CD4-positive, alpha-beta T cell treated with Interleukin-17A for 4 hours (primary cell): ENCODE measurements around the gene SNAPC5.
"Not testable (repeated sequence)": the region's sequence is repeated elsewhere in the genome, so short reads cannot be mapped to it uniquely, and the experiment has no call there.

Experiments used
- DNase-seq: peaks from one replicate; pipeline ENCODE4 v3.0.0-alpha.2; 2020; ENCODE audit warnings: mixed read lengths

SNAPC5 gene

GRCh38 chr15:66497502-66498455 is at the start of gene SNAPC5:
SNAPC5 (minus strand) TSS chr15:66497762; CDS start chr15:66497731, 31 bp downstream.
- DNase-seq, result peak; percentile 98

GRCh38 chr15:66545255-66545654 is 47.7 kb upstream of the SNAPC5 start:
- no peak for DNase-seq

- DNase-seq, result no peak
Measured at GRCh38 chr15:66542896-66543295, 45.3 kb upstream of the SNAPC5 start.

- DNase-seq, result no peak
Measured at GRCh38 chr15:66535056-66535455, 37.5 kb upstream of the SNAPC5 start.

GRCh38 chr15:66524838-66525237 is 27.3 kb upstream of the SNAPC5 start:
- DNase-seq, result no peak

GRCh38 chr15:66523926-66524325 is 26.4 kb upstream of the SNAPC5 start:
- no peak for DNase-seq

- no peak for DNase-seq
Measured at GRCh38 chr15:66515901-66516322, 18.4 kb upstream of the SNAPC5 start.

- DNase-seq, result no peak
Measured at GRCh38 chr15:66514586-66514985, 17.0 kb upstream of the SNAPC5 start.

GRCh38 chr15:66508293-66508883 is 10.8 kb upstream of the SNAPC5 start:
- no peak for DNase-seq

- DNase-seq, result no peak
Measured at GRCh38 chr15:66505818-66506217, 8.3 kb upstream of the SNAPC5 start.

- DNase-seq, result no peak
Measured at GRCh38 chr15:66505430-66505811, 7.9 kb upstream of the SNAPC5 start.

GRCh38 chr15:66504563-66505429 is 7.2 kb upstream of the SNAPC5 start, which contains the start of the genes RPL4 and ZWILCH:
RPL4 (minus strand) TSS chr15:66504855; CDS start chr15:66504790, 65 bp downstream.
ZWILCH (plus strand) TSS chr15:66505326; CDS start chr15:66505339, 13 bp downstream.
- peak; percentile 84 for DNase-seq

- DNase-seq, result no peak
Measured at GRCh38 chr15:66503780-66504562, 6.4 kb upstream of the SNAPC5 start.

GRCh38 chr15:66503041-66503648 is 5.6 kb upstream of the SNAPC5 start:
- not testable (repeated sequence) for DNase-seq

- no peak for DNase-seq
Measured at GRCh38 chr15:66502491-66502890, 4.9 kb upstream of the SNAPC5 start.

- DNase-seq, result not testable (repeated sequence)
Measured at GRCh38 chr15:66500346-66500745, 2.8 kb upstream of the SNAPC5 start.

GRCh38 chr15:66498501-66499386 is 1.2 kb upstream of the SNAPC5 start:
- no peak for DNase-seq

GRCh38 chr15:66496951-66497501 is 536 bp downstream of the SNAPC5 start:
- DNase-seq, result peak; percentile 38

- no peak for DNase-seq
Measured at GRCh38 chr15:66494262-66494661, 3.3 kb downstream of the SNAPC5 start.

- DNase-seq, result no peak
Measured at GRCh38 chr15:66491846-66492245, 5.7 kb downstream of the SNAPC5 start.
